ENCODE data around the gene TPP2. TPM values are rescaled to one million over a fixed set of nuclear protein-coding genes. Genes with fewer than 3 reads are reported as not detected.

The TPP2 gene
- total RNA-seq, 1 donor from 2014 or later = 43.4 TPM

DNA sequence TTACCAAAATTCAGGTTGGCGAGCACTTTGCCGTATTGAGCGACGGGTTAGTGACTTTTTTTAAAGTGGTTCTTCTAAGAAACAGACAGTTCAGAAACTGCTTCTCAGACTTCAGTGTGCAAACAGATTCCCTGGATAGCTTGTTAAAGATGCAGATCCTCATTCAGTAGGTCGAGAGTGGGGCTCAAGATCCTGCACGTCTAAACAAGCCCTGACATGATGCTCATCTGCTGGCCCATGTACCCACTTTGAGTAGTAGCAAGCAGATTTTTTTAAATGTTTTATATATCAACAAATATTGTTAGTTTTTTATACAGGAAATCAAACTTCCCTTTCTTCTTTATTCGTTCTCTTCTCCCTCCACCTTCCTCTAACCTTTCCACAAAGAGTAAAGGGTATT lies 90.7 kb downstream of the TPP2 start:
- intact Hi-C loops (cut with DNase I) = no loop called here
- Histone ChIP-seq H3K36me3 (no peaks in the 10 kb centered on the region), H3K4me3 (no peak overlapping the region), H3K27me3 (no peaks in the 10 kb centered on the region), H3K9me3 (no peaks in the 10 kb centered on the region), H3K27ac (no peak overlapping the region), H3K4me1 (no peaks in the 10 kb centered on the region)
- ATAC-seq = no peak
- TF ChIP-seq, protein P1, sequence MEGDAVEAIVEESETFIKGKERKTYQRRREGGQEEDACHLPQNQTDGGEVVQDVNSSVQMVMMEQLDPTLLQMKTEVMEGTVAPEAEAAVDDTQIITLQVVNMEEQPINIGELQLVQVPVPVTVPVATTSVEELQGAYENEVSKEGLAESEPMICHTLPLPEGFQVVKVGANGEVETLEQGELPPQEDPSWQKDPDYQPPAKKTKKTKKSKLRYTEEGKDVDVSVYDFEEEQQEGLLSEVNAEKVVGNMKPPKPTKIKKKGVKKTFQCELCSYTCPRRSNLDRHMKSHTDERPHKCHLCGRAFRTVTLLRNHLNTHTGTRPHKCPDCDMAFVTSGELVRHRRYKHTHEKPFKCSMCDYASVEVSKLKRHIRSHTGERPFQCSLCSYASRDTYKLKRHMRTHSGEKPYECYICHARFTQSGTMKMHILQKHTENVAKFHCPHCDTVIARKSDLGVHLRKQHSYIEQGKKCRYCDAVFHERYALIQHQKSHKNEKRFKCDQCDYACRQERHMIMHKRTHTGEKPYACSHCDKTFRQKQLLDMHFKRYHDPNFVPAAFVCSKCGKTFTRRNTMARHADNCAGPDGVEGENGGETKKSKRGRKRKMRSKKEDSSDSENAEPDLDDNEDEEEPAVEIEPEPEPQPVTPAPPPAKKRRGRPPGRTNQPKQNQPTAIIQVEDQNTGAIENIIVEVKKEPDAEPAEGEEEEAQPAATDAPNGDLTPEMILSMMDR (IDR thresholded peaks at IDR 0.05) = no peak
- no peak for DNase-seq

GRCh38 chr13:102688306-102688973 lies 91.7 kb downstream of the TPP2 start:
- no peaks in the 10 kb centered on the region for H3K36me3 ChIP-seq
- intact Hi-C loops (cut with DNase I) = no loop called here
- no peaks in the 10 kb centered on the region for H3K4me1 ChIP-seq
- DNase-seq (no peak), ATAC-seq (no peak)
- peaks cover under 1% of the 10 kb centered on the region for H3K27me3 ChIP-seq
- H3K27ac ChIP-seq = no peak overlapping the region
- H3K4me3 ChIP-seq = no peak overlapping the region
- H3K9me3 ChIP-seq = no peaks in the 10 kb centered on the region
- TF ChIP-seq, protein P1 (IDR thresholded peaks at IDR 0.05) = no peak

- Histone ChIP-seq H3K4me1 (no peaks in the 10 kb centered on the region), H3K4me3 (no peak overlapping the region), H3K9me3 (no peaks in the 10 kb centered on the region), H3K36me3 (no peaks in the 10 kb centered on the region), H3K27me3 (peaks cover 4% of the 10 kb centered on the region), H3K27ac (no peak overlapping the region)
- TF ChIP-seq, protein P1 (IDR thresholded peaks at IDR 0.05) = no peak
- DNase-seq (no peak), ATAC-seq (no peak)
- intact Hi-C loops (cut with DNase I) = no loop called here
Measured at GRCh38 chr13:102690883-102691282, 94.1 kb downstream of the TPP2 start.

DNA sequence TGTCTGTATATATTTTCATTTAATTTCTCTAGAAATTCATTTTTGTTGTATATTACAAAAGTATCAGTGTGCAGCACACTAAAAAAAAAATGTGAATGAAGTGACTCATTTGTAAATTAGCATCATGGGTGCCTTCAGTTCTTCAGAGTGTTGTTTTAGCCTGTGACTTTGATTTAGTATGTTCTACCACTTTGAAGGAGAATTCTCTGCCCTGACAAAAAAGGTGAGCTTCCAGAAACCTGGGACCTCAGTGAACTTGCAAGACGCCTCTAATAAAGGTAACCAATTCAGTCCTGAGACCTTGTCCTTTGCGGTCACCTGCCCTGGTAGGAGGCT lies 95.7 kb downstream of the TPP2 start:
- intact Hi-C loops (cut with DNase I) = no loop called here
- Histone ChIP-seq H3K27ac (no peak overlapping the region), H3K4me3 (no peak overlapping the region), H3K9me3 (no peaks in the 10 kb centered on the region), H3K4me1 (no peaks in the 10 kb centered on the region), H3K36me3 (no peaks in the 10 kb centered on the region), H3K27me3 (peaks cover 4% of the 10 kb centered on the region)
- ATAC-seq (no peak), DNase-seq (no peak)
- TF ChIP-seq, protein P1 (IDR thresholded peaks at IDR 0.05) = no peak

DNA sequence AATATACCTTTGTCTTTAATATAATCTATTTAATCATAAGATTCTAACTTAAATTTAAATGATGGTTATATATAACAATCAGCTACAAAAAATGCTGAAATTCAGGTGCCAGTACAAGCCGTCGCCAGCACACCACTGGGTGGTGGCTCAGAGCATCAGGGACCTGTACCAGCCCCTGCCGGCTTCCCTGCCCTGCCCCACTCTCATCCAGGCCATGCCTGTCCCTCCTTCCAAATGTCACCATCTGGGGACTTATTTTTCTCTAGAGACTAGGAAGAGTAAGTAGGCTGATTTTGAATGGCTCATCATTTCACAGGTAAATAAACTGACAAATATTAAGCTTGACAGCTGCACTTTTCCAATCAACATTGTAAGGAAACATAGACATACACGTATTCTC lies 96.5 kb downstream of the TPP2 start:
- intact Hi-C loops (cut with DNase I) = no loop called here
- TF ChIP-seq, protein P1 (IDR thresholded peaks at IDR 0.05) = no peak

DNA sequence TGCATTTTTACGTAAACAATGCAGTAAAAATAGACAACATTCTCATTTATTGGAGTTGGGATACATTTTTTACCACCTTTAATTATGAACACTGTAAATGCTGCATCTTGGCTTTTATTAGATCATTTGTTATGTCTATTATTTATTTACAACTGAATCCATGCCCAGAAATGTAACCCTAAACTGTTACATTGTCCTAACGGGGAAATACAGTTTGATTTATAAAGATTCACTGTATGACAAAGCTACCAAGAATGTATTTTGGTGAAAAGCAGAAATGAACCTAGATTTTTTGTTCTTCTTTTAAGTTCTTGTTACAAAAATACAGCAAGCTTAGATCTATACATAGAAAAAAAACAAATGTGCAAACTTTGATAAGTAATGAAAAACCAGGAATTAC lies 97.0 kb downstream of the TPP2 start:
- peaks cover 4% of the 10 kb centered on the region for H3K27me3 ChIP-seq
- no peak for ATAC-seq
- TF ChIP-seq, protein P1 (IDR thresholded peaks at IDR 0.05) = no peak

More for the DNA sequence above, 96.5 kb downstream of the TPP2 start:
- Histone ChIP-seq H3K4me3 (no peak overlapping the region), H3K9me3 (no peaks in the 10 kb centered on the region), H3K27me3 (peaks cover 4% of the 10 kb centered on the region), H3K27ac (no peak overlapping the region), H3K36me3 (no peaks in the 10 kb centered on the region), H3K4me1 (no peaks in the 10 kb centered on the region)
- ATAC-seq = no peak
- no peak for DNase-seq

More for the DNA sequence above, 97.0 kb downstream of the TPP2 start:
- H3K27ac ChIP-seq = no peak overlapping the region
- no peaks in the 10 kb centered on the region for H3K4me1 ChIP-seq
- H3K36me3 ChIP-seq = no peaks in the 10 kb centered on the region
- H3K9me3 ChIP-seq = no peaks in the 10 kb centered on the region
- intact Hi-C loops (cut with DNase I) = no loop called here
- DNase-seq = no peak
- no peak overlapping the region for H3K4me3 ChIP-seq

Data from upper lobe of right lung (tissue), 1 donor.